Measurements from ENCODE around the gene DISC1. TPM values are rescaled to one million over a fixed set of nuclear protein-coding genes. Genes with fewer than 3 reads are reported as not detected.
"Not testable (repeated sequence)": the region's sequence is repeated elsewhere in the genome, so short reads cannot be mapped to it uniquely, and the experiment has no call there.

DISC1 gene
- polyA plus RNA-seq, 4 donors: 5.3 to 7.2 (median 6.8) TPM

DNA sequence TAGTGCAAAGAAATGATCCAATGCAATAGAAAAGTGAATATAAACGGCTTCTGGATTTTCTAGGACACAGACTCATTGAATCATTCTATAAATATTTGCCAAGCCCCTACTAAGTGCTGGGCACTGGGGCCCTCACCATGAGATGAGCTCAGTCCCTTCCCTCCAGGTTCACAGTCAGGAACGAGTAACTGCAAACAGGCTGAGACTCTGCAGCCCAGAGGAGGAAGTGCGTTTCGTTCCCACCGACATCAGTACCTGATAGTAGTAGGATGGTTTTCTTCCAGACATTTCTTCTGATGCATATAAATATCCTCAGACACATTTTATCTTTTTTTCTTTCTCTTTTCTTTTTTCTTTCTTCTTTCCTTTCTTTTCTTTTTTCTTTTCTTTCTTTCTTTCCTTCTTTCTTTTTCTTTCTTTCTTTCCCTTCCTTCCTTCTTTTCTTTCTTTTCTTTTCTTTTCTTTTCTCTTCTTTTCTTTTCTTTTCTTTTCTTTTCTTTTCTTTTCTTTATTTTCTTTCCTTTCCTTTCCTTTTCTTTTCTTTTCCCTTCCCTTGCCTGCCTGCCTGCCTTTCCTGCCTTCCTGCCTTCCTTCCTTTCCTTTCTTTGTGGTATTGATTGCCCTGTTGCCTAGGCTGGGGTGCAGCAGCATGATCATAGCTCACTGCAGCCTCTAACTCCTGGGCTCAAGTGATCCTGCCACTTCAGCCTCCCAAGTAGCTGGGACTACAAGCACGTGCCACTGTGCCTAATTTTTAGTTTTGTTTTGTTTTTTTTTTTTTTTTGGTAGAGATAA, 135.4 kb downstream of the DISC1 start:
- no peak for DNase-seq (ENCODE audit: low read depth in 4 of 4, low spot score in 3 of 4)

DNA sequence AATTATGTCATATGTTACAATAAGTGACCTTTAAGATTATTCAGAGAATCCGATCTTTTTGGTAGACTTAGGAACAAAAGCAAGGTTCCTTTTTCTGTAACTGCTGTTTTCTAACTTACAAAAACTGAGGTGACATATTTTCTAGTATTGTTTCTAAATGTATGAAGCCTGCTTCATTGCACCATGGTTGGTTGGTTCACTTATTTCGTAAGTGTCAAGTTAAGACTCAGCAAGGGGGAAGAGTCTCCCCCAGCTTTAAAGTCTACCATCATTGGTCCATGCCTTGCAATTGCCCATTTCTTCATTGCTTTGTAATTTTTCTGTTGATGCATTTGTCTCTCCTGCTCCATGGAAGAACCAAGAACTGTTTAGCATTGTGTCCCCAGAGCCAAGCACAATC, 136.9 kb downstream of the DISC1 start:
- no peak for DNase-seq (ENCODE audit: low read depth in 4 of 4, low spot score in 3 of 4)

DNA sequence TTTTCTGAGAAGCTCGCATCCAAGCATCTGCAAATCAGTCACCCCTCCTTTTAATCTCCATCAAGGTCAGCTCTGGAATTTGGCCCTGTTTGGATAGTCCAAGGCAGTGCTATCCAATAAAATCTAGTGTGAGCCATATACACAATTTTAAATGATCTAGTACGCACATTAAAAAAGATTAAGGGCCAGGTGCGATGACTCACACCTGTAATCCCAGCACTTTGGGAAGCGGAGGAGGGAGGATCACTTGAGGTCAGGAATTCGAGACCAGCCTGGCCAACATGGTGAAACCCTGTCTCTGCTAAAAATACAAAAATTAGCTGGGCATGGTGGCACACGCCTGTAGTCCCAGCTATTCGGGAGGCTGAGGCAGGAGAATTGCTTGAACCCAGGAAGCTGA, 139.2 kb downstream of the DISC1 start:
- DNase-seq (ENCODE audit: low read depth in 4 of 4, low spot score in 3 of 4): not testable (repeated sequence)

DNA sequence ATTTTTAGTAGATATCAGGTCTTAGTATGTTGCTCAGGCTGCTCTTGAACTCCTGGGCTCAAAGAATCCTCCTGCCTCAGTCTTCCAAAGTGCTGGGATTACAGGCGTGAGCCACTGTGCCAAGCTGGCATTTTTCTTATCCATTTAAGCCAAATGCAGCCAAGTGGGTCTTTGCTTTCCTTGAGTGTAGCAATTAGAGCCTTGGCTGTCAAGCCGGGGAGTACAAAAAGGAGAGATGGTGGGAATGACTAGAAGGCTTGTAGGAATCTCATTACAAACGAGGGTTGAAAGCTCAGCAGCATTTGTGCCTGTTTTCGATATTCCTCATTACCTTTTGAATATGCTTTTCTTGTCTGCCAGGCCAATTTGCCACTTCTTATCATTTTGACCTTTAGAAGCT, 140.9 kb downstream of the DISC1 start:
- DNase-seq (ENCODE audit: low read depth in 4 of 4, low spot score in 3 of 4): no peak

DNA sequence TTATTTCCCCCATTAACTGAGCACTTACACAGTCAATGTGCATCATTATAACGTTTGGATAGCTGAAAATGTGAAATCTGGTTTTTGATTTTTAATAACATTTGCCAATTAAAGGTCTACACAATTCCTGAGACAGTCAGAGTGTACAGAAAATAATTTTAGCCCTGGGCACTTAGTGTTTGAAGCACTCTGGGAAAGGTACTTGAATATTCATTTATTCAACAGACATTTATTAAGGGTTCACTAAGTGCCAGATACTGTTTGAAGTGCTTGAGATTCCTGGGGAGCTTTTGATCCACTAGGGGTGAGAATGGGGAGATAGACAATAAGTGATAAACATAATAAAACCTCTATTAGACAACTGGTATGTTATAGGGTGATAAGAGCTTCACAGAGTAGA, 141.8 kb downstream of the DISC1 start:
- DNase-seq (ENCODE audit: low read depth in 4 of 4, low spot score in 3 of 4): no peak

DNA sequence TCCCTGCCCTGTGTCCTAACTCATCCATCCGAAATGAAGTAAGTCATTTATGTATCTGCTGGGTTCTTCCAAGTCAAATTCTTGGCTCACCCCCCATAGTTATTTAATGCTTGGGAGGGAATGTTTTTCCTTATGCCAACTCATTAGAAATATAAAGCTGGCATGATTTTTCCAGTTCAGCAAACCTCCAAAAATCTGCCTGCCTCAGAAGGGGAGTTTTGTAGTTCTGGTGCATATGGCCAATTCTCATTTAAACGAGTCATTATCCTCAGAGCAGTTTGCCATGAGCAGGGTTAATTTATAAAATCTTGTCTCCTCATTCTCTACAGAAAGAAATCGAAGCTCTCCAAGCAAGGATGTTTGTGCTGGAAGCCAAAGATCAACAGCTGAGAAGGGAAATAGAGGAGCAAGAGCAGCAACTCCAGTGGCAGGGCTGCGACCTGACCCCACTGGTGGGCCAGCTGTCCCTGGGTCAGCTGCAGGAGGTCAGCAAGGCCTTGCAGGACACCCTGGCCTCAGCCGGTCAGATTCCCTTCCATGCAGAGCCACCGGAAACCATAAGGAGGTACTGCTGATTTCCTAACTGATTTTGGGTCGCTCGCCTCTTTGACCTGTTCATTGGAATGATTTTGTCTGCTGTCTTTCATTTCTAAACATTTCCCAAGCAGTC, 144.1 kb downstream of the DISC1 start:
- no peak for DNase-seq (ENCODE audit: low read depth in 4 of 4, low spot score in 3 of 4)

DNA sequence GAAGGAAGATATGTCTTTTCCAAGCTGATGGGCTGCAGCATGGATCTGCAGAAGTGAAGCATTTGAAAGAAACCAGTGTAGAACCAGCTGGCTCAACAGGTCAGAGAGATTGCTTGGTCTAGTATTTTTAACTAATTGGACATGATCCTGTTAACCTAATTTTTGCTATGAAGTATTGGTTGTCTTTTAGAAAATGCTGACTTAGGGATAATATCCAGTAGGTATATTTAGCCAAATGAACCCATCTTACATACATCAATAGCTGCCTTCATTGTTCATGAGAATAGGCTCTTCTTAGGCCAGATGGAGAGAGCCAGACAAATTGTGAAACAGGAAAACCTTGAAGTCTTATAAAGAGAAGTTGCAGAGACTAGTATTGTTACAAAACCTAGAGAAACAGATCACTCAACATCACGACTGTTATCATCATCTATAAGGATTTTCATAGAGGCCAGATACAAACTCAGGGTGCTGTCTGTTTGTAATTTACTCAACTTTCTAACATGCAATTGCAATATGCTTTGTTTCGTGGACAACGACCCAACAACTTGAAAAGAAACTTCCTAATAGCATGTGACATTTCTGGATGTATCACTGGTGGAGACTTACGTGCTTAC, 148.2 kb downstream of the DISC1 start:
- DNase-seq (ENCODE audit: low read depth in 4 of 4, low spot score in 3 of 4): no peak

DNA sequence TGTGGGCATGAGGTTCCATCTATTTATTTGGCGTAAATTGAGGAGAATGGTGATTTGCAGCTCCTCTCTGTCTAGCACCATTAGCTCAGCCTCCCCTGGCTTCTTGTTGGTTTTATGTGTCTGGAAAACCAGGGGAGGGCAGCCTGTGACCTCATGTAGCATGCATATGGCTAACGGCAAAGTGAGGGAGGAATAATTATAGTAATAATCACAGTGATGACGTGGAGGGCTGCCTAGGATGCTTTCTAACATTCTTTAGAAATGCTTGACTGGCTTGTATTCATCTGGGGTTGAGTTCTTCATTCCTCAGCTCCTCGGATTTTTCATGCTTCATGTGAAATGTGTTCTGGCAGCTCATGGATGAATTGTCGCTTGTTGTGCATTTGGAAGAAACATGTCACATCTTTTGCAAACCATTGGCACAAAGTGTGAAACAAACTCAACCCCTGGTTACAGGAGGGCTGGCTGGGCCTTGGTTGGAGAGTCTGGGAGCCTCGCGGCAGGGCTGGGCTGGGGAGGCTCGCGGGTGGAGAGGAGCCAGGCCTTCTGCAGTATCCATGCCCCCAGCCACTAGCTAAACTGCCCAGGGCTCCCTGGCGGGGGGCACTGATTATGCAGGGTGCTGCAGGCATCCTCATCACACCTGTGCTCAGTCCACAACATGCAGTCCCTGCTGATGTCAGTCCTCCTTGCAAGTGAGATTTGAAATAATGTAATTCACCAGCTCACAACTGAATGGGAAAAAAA, 149.6 kb downstream of the DISC1 start:
- DNase-seq (ENCODE audit: low read depth in 4 of 4, low spot score in 3 of 4): no peak

DNA sequence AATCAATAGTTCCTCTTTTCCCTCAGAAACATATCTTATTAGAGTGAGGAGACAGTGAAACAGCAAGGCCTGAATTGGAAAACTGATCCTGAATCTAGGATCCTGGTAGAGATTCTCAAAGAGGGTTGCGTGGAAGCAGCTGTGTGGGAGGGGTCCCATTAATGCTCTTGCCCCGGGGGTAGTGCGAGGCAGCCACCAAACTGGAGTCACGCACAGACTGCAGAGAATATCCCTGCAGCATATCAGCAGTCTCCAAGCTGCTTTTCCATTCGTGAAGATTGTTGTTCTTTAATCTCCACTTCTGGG, 150.1 kb downstream of the DISC1 start:
- no peak for DNase-seq (ENCODE audit: low read depth in 4 of 4, low spot score in 3 of 4)

DNA sequence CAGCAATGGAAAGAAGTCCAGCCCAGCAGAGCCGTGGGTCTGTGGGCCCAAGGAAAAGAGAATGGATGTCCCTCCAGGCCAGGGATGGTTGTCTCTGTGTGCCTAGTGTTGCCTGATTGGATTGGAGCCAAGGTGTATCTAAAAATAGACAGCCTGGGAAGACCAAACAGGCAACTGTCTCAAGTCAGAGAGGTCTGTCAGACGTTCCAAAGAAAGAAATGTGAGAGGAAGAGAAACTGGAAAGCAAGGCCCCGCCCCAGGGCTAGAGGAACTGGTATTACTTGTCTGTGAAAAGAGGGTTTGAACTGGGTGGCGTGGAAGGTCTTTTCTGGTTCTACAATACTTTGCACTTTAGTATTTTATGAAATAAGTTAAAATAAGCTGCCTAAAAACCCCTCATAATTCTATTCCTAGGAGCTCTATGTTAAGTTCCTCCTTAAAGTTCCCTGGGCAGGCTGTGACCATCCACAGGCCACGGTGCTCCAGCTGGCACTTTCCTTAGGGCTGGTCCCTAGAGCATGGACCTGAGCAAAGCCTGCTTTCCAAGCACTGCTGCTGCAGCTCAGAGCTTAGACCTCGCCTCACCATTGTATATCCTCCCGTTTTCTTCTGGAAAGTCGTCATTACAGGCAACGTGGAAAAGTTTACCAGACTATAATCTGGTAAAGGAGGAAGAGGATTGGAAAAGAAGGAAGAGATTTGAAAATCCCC, 151.6 kb downstream of the DISC1 start:
- DNase-seq (ENCODE audit: low read depth in 4 of 4, low spot score in 3 of 4): no peak

DNA sequence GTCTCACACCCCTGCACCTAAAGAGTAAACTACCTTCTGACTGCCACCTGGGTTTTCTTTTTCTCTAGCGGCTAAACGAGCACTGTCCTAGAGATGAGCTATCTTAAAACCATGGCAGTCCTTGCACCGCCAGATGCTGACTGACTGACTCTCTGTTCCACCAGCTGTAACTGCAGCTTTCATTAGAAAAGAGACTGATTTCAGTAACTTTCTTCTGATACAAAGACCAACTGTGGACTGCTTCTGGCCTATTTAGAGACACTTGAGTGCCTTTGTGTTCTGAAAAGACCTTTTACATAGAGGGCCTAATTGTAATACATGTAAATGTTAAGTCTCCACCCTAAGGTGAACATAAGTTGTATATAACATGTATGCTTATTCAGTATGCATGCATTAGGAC, 152.5 kb downstream of the DISC1 start:
- DNase-seq (ENCODE audit: low read depth in 4 of 4, low spot score in 3 of 4): no peak

DNA sequence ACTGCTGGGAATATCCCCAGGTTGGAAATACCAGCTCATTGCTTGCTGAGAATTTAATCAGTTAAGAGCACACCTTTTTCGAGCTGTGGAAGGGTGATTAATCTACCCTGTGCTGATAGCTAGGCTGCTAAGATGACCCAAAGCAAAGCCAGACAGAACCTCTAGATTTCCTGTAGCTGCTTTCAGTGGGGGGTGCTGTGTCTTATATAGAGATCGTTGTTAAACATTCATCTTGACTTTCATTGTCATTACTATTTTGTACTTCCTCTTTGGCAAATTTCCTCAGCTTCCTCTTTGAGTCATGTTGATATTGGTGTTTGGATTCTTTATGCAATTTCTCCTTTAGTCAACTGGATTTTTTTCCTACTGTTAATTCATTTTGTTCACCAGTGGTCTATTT, 155.3 kb downstream of the DISC1 start:
- DNase-seq (ENCODE audit: low read depth in 4 of 4, low spot score in 3 of 4): no peak

DNA sequence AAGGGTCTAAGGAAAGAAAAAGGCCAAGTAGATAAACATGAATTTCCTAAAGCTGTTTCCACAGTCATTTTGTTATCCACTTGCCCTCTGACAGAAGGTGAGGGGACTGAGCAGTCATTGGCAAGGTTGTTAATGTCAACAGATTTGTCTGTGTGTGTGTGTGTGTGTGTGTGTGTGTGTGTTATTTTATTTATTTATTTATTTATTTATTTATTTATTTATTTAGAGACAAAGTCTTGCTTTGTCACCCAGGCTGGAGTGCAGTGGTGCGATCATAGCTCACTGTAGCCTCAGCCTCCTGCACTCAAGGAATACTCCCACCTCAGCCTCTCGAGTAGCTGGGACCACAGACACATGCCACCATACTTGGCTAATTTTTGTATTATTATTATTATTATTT, 158.5 kb downstream of the DISC1 start:
- DNase-seq (ENCODE audit: low read depth in 4 of 4, low spot score in 3 of 4): not testable (repeated sequence)

DNA sequence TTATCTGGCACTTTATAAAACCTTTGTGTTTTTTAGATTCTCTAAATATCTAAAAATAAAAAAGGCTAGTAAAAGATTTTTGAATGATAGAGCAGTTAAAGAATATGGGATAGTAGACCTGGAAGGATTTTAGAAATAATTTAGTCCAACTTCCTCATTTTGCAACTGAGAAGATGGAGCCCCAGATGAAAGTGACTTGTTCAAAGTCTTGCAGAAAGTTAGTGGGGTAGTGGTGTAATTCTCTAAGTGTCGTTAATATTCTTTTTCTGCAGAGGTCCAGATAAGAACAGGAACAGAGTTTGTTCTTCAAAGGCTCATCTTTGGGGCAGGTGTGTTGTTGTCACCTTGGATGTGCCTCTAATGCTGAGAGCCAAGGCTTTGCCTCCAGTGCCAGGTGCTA, 159.5 kb downstream of the DISC1 start:
- no peak for DNase-seq (ENCODE audit: low read depth in 4 of 4, low spot score in 3 of 4)

DNA sequence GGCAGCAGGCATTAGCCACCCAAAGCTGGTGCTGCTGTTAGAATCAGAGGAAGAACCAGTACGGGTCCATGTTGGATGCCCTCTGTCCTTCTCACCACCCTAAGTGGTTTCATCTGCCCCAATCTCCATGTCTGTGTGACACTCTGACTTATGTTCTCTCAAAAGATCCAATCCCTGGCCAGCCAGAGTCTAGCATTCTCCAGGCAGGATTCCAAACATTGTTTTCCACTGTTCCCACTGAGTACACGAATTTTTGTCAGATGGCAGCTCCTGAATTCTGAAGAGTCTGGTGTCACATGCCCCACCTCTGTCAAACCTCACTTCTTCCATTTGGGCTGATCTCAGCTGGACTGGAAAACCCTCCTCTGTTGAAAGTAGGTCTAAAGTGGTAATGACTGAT, 166.0 kb downstream of the DISC1 start:
- no peak for DNase-seq (ENCODE audit: low read depth in 4 of 4, low spot score in 3 of 4)

DNA sequence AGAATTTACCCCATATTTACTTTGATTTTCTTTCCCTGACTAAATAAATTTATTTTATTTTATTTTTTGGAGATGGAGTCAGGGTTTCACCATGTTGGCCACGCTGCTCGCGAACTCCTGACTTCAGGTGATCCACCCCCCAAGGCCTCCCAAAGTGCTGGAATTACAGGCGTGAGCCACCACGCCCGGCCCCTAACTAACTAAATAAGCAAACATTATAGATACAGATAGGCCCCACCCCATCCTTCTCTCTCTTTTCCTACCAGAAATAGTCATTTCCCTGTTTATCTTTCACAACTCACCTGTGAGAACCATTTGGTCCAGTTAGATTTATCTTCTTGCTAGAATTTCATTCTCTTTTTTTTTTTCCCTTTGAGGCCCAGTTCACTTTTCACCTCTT, 167.3 kb downstream of the DISC1 start:
- DNase-seq (ENCODE audit: low read depth in 4 of 4, low spot score in 3 of 4): no peak

DNA sequence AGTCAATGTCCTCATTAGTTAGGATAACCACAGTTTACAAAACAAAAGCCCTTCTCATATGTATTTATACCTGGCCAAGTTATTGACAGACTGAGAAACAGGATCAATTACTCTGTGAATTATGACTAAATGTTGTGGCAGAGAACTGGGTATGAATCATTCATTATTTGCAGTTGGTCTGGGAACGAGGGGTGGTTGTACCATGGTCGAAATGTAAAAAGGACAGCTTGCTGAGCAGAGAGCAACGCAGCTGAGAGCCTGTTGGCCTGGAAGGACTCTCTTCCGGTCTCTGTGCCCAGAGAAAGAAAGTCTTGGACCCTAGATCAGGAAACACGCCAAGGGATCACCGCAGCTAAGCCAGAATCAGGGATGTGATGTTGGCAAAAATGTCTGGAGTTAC, 169.6 kb downstream of the DISC1 start:
- DNase-seq (ENCODE audit: low read depth in 4 of 4, low spot score in 3 of 4): no peak

DNA sequence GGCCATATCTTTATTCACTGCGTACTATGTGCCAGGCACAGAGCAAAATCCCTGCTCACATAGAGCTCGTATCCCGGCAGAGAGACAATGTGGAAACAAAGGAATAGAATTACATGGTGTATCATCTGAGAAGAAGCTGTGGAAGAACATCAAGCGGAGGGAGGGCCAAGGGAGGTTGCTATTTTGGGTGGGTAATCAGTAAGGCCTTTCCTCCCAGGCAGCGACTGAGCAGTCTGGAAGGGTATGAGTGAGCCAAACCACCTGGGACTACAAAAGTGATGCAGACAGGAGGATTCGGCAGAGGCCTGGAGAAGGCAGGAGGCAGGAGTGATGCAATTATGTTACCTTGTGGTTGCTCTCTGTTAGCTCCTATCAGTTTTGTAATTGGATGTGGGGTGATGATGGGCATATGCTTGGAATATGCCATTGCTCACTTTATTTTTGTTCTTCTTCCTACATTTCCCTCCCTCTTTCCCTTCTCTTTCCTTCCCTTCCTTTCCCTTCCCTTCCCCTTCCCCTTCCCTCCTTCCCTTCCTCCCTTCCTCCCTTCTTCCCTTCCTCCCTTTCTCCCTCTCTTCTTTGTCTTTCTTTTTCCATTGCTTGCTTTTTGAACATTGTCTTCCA, 172.9 kb downstream of the DISC1 start:
- no peak for DNase-seq (ENCODE audit: low read depth in 4 of 4, low spot score in 3 of 4)

DNA sequence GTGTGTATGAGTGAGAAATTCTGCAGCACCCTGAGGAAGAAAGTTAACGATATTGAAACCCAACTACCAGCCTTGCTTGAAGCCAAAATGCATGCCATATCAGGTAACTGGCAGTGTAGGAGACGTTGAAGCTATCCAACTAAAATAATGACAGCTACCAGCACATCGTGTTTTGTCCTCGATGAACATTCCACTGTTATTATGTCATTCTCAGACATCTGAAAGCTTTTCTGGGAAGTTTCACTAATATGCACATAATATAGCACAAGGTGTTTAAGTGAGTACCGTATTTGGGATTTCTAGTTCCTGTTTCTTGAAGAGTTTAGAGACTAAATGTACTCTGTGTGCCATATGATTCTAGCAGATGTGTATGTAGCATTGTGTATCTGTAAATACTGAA, 173.5 kb downstream of the DISC1 start:
- DNase-seq (ENCODE audit: low read depth in 4 of 4, low spot score in 3 of 4): no peak

DNA sequence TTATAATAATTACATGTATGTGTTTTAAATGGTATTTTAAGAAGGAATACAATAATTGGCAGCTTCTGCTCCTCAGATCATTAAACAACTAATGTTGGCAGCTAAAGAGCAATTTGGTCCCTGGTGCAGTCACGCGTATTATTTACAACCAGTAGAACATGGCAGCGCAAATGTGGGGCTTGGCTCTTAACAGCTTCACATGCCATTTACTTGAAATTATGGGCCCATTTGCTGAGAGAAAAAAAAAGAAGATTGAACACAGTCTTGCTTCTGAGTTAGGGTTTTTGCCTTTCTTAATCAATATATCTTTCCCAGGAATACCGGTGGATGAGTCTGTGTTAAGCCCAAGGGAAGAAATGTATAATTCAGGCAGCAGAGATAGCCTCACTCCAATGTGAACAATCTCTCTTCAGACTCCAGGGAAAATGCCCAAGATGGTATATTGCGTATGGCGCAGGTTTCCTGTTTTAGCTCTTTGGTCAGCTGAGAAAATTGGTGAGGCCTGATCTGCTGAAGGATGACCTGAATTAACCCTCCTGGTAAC, 174.5 kb downstream of the DISC1 start:
- DNase-seq (ENCODE audit: low read depth in 4 of 4, low spot score in 3 of 4): no peak
